Prostate gland (tissue), 2 donors: Measurements from ENCODE around the gene ZBTB7C.

Experiments
- POLR2A ChIP-seq: fragments of 450-650 bp; IDR thresholded peaks from one replicate; pipeline ENCODE4 v1.6.1; 2016; ENCODE audit warnings: antibody characterized with exemption, mild to moderate bottlenecking
- POLR2AphosphoS5 ChIP-seq: sonication (generic); formaldehyde crosslinking; IDR thresholded peaks from one replicate; pipeline ENCODE4 v1.6.1; 2017; ENCODE audit warnings: antibody characterized with exemption
- TF ChIP-seq, protein P1 (sequence below), 4 experiments: fragments of 200-600 bp in 2 of 4; fragments of 450-650 bp in 2 of 4; sonication (generic) in 2 of 4; IDR thresholded peaks; 1 replicate in 3 of 4; 2 replicates in 1 of 4; pipeline ENCODE4 v1.5.1; 2016 to 2019; ENCODE audit warnings: antibody characterized with exemption in 4 of 4, mild to moderate bottlenecking in 2 of 4, moderate library complexity in 2 of 4

DNA sequence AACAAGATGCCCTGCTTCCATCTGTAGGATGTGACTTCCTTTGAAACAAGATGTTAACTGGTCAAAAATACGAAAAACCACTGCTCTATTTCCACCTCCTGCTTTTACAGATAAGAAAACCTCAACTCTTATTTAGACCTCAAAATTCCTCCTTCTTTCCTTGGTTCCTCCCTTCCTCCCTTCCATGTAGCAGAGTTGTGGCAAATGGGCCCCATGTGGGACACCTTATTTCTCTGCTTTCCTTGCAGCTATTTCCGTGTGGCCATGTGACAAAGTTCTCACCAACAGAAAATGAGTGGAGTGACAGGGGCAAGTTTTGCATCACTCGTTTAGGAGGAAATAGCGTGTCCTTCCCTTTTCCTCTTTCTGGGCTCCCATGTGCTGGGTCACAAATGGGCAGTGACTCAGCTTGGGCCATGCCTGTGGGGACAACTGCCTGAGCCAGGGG lies 409.4 kb downstream of the ZBTB7C start:
- TF ChIP-seq, protein P1, sequence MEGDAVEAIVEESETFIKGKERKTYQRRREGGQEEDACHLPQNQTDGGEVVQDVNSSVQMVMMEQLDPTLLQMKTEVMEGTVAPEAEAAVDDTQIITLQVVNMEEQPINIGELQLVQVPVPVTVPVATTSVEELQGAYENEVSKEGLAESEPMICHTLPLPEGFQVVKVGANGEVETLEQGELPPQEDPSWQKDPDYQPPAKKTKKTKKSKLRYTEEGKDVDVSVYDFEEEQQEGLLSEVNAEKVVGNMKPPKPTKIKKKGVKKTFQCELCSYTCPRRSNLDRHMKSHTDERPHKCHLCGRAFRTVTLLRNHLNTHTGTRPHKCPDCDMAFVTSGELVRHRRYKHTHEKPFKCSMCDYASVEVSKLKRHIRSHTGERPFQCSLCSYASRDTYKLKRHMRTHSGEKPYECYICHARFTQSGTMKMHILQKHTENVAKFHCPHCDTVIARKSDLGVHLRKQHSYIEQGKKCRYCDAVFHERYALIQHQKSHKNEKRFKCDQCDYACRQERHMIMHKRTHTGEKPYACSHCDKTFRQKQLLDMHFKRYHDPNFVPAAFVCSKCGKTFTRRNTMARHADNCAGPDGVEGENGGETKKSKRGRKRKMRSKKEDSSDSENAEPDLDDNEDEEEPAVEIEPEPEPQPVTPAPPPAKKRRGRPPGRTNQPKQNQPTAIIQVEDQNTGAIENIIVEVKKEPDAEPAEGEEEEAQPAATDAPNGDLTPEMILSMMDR (IDR thresholded peaks at IDR 0.05) = no peak
- TF ChIP-seq POLR2AphosphoS5 (no peak), POLR2A (no peak)
